ENCODE measurements around the gene CCDC93. TPM values are rescaled to one million over a fixed set of nuclear protein-coding genes. Genes with fewer than 3 reads are reported as not detected.

CCDC93 gene
- polyA plus RNA-seq, 1 donor = 29.9 TPM

GRCh38 chr2:117985092-117985491, 28.8 kb downstream of the CCDC93 start:
- no peak for DNase-seq

- no peak for DNase-seq
Observed at GRCh38 chr2:117984208-117984607, 29.7 kb downstream of the CCDC93 start.

GRCh38 chr2:117983040-117983439, 30.8 kb downstream of the CCDC93 start:
- no peak for DNase-seq

DNA sequence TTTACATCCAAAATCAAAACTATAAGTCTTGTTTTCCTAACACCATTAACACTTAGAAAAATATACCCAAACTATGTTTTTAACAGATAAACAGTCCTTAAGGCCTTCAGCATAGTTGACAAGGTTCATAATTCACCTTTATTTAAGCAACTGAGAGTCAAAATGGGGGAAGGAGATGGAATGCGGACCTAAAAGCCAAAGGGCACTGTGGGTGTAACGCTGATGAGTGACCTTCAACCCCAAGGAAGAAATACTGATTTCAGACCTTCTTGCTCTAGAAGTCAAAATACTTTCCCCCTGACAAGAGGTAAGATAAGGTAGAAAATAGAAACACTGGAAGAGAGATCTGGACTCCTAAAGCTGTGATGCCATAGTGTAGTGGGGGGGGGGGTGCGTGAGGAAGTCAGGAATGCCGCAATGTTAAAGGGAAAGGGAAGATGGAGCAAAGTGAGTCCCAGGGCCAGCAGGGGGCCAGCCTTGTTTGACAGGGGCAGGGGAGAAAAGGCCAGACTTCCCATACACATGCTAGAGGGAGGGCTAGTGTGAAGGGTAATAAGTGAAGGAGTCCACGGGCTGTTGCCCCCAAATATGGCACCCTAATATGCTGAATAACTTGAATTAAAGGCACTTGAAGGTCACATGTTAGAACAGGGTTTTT, 31.4 kb downstream of the CCDC93 start:
- DNase-seq = no peak

DNA sequence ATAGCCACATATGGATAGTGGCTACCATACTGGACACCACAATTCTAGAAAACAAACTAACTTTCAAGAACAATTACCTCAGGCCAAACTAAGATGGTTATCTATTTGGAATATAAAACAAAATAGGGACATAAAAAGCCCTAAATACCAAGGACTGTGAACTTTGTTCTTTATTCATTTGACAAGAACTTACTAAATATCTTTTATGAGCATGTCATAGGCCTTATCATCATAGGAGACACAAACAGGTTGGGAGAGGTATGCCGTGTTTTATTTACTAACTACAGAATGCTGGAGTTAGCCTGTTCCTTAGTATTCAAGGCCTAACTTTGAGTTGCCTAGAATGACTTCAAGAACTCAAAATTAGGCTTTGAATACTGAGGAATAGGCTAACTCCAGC, 32.1 kb downstream of the CCDC93 start:
- DNase-seq = no peak

DNA sequence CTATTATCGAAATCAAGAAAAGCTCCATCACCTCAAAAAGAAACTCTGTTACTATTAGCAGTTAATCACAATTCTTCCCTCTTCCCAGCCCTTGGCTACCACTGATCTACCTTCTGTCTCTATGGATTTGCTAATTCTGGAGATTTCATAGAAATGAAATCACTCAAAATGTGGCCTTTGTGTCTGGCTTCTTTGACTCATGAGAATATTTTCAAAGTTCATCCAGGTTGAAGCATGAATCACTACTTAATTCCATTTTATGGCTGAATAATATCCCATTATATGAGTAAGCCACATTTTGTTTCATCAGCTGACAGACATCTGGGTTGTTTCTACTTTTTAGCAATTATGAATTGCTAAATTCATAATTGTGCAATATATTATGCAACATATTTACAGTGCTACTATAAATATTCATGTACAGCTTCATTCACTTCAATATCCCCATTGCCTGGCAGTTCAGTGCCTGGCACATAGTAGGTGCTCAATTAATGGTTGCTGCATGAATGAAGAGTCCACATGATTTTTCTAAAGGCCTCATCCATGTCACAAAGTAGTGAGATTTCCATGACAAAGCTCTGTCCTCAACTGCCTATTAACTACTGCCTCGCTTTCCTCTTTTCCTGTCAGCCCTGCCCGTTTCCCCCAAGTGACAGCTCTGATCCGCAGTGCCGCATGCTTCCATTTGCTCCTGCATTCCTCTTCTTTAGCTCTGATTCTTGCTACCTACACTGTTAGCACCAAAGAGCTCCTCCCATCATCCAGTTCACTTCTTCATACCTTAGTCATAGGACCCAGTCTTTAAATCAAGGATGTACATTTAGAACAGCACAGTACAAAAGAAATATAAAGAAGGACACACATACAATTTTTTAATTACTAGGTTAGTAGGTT, 32.8 kb downstream of the CCDC93 start:
- DNase-seq = no peak

DNA sequence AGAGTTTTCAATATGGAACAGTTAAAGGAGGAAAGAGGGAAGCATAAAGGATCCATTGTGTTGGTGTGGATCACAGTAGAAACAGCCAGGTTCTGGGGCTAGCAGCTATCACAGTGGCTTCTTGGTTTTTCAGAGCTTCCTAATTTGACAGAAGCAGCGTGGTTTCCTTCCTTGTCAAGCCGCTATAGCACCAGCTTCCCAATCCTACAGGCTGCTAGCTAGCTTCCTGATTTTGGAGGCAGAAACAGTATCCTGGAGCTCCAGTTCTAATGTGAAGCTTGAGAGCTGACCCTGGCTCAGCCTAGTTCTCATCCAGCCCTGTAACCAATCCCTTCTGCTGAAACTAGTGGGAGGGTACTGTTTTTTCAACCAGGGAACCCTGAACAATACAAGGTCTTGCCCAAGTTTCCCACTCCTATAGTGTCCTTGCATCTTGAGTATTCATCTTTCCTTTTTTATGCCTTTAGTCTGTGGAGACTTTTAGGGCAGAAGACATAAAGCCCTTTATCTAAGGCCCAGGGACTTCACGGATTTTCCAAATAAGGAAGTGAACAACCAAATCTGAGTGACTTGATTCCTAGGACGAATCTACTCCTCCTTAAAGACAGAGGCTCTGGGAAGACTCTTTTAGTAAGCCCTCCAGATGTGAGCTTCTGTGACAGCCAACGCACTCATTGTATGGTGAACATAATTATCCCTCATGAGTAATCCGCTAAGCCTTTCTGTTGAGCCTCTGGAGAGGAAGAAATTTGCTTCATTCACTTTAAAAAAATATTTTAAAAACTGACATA, 33.8 kb downstream of the CCDC93 start:
- DNase-seq = no peak

GRCh38 chr2:117977696-117978095, 36.2 kb downstream of the CCDC93 start:
- no peak for DNase-seq

DNA sequence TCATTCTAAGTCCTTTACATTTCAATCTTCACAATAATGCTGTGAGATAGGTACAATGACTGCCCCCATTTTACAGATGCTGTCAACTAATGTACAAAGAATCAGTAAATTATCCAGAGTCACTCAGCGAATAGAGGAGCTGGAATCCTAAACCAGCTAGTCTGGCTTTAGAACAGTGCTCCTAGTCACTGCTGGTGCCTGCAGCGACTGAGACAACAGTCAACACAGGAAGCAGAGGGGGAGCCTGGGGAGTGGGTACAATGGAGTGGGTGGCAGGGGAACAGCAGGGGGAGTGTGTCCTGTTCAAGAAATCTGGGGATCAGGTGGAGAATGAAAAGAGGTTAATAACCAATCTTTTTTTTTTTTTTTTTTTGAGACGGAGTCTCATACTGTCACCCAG, 37.3 kb downstream of the CCDC93 start:
- no peak for DNase-seq

DNA sequence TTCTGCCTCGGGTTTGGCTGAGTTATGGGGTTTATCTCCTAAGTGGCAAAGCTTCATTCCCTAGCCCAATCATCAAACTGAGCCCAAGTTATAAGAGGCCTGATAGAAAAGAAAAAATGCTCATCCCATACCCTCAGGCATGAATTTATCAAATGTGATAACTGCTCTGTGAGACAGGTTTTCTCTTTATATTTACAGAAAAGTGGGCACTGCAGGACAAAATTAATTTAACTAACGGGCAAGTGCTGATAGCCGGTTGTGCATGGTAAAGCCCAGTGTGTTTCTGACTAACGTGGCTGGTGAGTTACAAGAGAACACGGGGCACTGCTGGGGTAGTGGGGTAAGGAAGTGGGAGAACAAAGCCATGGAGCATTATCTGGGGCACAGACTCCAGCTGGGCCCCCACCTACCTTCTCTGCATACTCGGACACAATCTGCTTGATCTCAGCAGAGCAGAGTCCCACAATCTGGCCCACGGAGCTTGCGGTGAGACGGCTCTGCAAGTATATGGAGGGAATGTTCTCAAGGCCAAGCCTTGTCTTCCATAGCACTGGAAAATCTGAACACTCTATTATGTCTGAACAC, 40.3 kb downstream of the CCDC93 start:
- DNase-seq = no peak

DNA sequence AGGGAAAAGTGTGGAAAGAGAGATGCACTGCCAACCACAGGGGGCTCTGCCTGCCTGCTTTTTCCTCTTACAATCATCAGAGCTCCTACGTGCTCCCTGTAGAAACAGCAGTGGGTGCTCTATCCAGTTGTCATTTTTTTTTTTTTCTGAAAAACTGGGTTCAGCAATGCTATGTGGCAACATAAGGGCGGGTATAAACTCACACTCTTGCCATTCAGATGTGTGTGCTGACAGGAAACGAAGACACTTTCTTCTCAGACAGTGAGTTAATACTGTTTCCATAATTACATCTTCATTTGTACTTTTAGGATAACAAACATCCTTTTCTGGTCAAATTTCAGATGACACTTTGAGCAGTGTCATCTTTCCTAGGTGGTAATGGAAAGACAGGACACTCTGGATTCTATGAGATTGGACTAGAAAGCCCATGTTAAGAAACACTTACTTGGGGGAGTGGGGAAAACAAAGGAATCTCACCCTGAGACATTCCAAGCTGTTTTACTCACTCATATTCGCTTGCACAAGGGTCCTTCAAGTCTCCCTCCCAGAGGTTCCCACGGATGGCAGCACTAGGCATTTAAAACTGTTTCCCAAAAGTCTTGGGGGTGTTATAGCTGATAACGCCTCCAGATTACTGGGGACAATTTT, 41.3 kb downstream of the CCDC93 start:
- no peak for DNase-seq

DNA sequence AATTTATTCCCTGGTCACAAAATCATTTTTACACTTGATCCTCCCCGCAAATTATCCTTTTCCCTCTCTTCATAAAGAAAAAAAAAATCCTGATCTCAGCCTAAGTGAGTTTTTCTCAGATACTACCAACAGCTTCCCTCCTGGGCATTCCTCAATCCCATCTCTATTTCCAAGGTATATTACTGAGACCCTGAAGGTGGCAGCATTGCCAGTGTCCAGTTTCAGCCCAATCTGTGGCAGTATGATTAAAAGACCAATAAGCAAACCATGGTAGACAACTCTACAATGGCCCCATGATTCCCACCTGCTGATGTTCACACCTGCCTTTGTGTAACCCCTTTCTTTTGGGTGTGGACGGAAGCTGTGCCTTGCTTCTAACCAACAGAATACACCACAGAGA, 45.1 kb downstream of the CCDC93 start:
- DNase-seq = no peak

DNA sequence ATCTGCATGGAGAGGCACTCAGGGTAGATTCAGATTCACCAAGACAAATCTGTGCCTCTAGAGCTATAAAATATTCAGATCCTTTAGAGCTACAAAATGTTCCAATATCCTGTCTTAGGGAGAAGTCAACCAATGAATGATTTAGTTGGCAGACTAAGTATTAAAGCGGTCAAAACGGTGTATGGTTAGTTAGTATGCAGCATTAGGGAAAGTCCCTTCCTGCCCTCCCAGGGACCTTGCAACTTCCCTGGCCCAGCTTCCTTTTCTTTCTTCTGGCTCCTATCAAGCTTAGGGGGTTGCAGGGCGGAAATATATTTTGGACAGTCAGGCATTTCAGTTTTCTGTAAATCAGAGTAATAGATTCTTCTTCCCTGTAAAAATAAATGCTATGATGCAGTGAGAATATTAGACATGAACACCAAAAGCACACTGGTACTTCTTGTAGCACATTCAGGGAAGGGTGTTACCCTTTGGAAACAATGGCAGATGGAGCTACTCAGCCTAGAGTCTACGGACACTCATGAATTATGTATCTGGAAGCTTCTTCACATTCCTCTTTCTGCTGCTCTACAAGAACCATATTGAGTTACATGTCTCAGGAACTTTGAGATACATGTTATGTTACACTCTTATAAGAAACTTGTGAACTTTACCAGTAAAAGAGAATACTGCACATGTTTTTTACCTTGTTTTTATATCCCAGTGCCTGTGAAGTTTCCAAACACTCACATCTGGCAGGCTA, 45.7 kb downstream of the CCDC93 start:
- DNase-seq = no peak

DNA sequence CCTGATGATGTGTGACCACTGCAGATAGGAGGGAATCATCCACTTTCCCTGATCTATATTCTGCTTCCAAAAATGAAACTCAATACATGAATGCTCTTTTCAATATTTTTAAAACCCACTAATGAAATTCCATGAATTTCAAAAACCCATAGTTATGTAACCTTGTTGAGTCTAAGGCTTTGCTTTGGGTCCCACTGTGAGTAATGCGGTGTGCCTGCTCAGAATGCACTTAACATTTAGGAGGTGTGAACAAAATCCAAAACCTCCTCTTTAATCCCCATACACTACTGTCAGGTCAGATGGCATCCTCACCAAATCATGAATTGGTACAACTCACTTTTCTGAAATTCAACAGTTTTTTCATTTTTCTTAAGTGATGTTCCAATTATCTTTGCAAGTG, 50.4 kb downstream of the CCDC93 start:
- DNase-seq = no peak

GRCh38 chr2:117961201-117961600, 52.7 kb downstream of the CCDC93 start:
- DNase-seq = no peak

DNA sequence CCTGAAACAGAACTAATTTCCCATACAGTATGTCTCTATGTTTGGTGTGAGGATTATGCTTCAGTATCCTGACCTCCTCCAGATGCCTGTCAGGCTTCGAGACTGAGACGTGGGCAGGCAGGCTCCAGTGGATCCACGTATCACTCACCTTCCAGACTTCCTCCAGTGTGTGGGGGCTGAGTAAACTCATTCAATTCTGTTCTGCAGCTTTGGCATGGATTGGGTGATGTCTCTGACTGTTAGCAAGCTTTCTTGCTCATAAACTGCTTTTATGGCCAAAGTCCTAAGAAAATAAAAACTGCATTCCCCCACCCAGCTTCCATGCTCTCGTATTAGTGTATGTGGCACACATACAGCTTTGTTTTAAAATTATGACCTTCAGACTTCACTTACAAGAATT, 53.6 kb downstream of the CCDC93 start:
- DNase-seq = no peak

GRCh38 chr2:117958186-117958585, 55.7 kb downstream of the CCDC93 start:
- DNase-seq = no peak

- DNase-seq = no peak
Observed at GRCh38 chr2:117957616-117958015, 56.3 kb downstream of the CCDC93 start.

DNA sequence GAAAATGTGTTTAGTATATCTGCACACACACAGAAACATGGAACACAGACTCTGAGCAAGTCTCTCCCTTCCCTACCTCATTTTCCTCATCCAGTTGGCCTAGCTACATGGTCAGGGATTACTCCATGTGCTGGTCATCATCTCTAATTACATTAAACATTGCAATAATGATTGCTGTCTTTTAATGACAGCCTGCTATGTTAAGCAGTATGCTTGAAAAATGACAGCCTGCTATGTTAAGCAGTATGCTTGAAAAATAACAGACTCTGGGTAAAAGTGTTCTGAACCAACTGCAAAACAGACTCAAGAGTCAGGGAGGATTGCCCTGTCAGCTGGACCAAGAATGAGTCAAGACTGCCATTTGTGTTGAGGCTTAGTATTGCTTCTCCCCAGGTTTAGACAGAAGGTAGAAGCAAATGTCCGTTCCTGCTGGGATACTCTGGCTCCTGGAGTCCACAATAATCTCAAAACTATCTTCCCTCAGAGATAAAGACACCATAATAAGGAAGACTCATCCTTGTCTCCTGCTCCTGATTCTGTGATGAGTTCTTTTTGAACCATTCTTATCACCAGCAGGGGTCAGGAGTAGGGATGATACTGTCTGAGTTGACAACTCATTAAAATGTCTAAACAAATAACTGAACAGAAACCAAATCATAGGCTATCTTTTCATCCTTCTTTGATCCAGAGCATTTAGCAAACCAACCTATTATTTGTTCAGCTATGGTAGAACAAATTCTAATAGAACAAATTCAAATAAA, 57.7 kb downstream of the CCDC93 start:
- DNase-seq = no peak

DNA sequence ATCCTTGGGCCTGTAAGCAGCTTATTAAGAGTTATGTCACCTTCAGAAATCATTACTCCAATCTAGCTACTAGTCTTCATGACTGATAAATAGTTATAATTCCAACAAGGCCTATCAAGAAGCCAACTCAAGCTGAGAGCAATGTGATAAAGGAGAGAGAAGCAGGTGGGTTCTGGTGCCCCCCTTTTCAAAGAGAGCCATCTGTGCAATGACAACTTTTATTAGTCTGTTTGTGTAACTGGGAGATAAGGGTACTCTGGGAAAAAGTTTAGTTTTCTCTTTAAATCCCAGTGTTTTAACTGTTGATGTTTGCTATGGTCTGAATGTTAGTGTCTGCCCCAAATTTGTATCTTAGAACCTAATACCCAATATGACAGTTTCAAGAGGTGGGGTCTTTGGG, 60.6 kb downstream of the CCDC93 start:
- DNase-seq = no peak

DNA sequence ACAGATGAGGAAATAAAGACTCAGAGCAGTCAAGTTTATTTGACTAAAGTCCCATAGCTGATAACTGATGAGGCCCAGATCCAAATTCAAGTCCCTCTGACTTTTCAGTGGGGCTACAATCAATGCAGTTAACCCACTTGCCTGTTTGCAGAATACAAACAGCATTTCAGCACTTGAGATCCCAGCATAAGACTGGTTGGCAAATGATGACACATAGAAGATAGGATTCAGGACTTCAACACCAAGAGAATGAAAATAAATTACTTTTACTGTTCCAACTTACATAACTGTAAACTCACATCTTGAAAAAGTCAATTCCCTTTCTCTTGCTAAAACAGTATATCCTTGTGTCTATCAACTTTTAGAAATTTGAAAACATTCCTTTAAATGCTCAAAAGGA, 61.2 kb downstream of the CCDC93 start:
- DNase-seq = no peak

Measured in hindlimb muscle (tissue), 1 donor.